Measurements from ENCODE around the gene TLCD5. TPM values are rescaled to one million over a fixed set of nuclear protein-coding genes. Genes with fewer than 3 reads are reported as not detected.
A peak's percentile ranks its signal among the peaks of the same experiment; 100 is the strongest.

The TLCD5 gene
- total RNA-seq, 1 experiment from 2014 or later: 14.8 TPM

DNA sequence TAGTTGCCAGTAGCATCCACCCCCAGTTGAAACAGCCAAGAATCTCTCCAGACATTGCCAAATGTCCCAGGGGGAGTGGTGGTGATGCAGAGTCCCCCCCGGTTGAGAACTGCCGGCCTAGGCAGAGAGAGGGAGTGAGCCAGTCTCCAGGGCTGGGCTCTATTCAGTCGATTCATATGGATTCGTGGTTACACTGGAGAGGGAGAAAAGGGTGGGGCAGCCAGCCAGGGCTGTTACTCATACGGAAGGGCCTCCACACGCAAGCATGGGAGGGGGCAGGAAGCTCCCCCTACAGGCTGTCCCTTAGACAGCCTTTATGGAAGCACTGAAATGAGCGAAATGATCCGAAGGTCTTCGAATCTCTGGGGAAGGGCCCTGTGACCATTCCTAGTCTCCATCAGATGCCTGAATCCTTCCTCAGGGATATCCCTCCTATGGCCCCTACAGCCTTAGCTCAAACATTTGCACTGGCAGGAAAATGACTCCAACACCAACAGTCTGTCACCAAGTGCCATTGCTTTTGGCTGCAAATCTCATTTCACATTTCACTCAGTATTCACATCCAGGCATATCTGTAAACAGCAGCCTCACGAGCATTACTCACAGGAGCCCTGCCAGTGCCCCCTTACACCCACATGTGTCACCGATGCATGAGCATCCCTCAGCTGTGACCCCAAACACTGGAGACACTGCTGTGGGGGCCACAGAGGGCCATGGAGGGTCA lies 18.4 kb upstream of the TLCD5 start:
- in situ Hi-C loops (cut with HindIII; ENCODE audit: low sequenced_read_pairs): no loop called here
- DNase-seq (ENCODE audit: low spot score): no peak

DNA sequence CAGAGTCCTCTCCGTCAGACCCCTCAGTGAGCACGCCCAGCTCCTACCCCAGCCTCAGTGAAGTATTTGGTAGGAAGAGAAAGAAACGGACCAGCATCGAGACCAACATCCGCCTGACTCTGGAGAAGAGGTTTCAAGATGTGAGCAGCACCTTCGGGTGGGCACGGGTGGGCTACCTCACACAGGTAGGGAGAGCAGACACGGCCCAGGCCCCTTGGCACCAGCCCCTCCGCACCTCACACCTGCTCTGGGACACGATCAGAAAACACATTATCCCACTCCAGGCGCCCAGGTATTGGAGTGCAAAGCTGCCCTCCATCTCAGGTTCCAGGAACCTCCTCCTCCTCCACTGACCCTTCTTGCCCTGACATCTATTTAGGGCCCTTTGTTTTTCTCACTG lies 17.6 kb upstream of the TLCD5 start:
- no peak for DNase-seq (ENCODE audit: low spot score)
- in situ Hi-C loops (cut with HindIII; ENCODE audit: low sequenced_read_pairs): no loop called here

DNA sequence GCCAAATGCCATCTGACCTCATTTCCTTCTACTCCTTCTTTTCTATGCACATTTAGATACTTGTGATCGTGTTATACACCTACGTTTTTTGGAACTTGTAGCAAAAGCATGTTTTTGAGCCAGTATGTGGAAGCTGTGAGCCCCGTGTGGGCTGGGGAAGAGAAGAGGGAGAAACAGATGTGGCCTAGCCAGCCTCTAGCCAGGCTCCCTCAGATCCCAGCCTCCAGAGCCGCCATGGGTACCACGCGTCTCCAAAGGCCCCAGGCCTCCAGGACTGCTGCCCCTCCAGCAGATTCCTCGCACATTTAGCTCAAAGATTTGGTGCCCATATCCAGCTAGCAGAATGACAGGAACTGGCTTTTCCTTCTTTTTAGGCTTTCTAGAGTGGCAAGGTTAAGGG lies 17.0 kb upstream of the TLCD5 start:
- in situ Hi-C loops (cut with HindIII; ENCODE audit: low sequenced_read_pairs): no loop called here
- DNase-seq (ENCODE audit: low spot score): no peak

GRCh38 chr11:120310870-120311269 lies 14.2 kb upstream of the TLCD5 start:
- in situ Hi-C loops (cut with HindIII; ENCODE audit: low sequenced_read_pairs): no loop called here
- DNase-seq (ENCODE audit: low spot score): no peak

GRCh38 chr11:120314861-120315260 lies 10.2 kb upstream of the TLCD5 start:
- in situ Hi-C loops (cut with HindIII; ENCODE audit: low sequenced_read_pairs): no loop called here
- DNase-seq (ENCODE audit: low spot score): no peak

- no peak for DNase-seq (ENCODE audit: low spot score)
- in situ Hi-C loops (cut with HindIII; ENCODE audit: low sequenced_read_pairs): no loop called here
Observed at GRCh38 chr11:120316880-120317688, 8.0 kb upstream of the TLCD5 start.

GRCh38 chr11:120317689-120318480 lies 7.2 kb upstream of the TLCD5 start:
- in situ Hi-C loops (cut with HindIII; ENCODE audit: low sequenced_read_pairs): no loop called here
- DNase-seq (ENCODE audit: low spot score): no peak

GRCh38 chr11:120318906-120319305 lies 6.2 kb upstream of the TLCD5 start:
- no peak for DNase-seq (ENCODE audit: low spot score)
- in situ Hi-C loops (cut with HindIII; ENCODE audit: low sequenced_read_pairs): no loop called here

DNA sequence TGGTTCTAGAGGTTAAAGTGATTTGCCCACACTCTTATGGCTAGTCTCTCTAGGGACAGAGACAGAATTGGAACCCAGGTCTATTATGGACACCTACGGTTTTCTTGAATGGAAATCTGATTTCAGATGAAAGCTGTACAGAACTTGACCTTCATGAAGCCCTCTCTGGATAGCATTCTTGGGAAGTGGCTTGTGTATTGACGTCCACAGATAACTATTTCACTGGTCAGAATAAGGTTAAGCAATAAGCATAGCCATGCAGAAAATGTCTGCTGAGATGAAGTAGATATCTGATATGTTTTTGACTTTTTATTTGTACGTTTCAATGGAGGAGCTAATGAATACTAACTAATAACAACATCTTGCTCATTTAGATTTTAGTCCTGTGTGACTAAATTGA lies 1.1 kb downstream of the TLCD5 start:
- no peak for DNase-seq (ENCODE audit: low spot score)

DNA sequence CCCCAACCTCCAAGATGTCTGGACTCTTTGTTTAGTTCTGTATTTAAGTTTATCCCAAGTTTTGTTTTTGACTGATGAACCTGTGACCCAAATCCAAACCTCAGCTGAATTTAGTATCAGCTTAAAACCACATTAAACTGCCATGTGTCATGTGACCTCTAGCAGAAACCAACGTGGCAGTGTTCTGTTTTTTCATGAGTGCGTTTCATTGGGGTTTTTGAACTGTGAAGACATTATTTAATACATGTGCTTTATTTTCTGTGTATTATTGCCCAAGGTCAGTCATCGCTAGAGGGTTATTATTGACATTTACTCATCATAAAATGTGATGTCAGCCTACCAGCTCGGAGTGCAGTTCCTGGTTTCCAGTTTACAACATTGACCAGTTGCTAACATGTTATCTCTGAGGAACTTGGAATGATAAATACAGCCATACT lies 1.8 kb downstream of the TLCD5 start:
- in situ Hi-C loops (cut with HindIII; ENCODE audit: low sequenced_read_pairs): no loop called here
- peak; percentile 37 for DNase-seq (ENCODE audit: low spot score)

More for the DNA sequence above, 1.1 kb downstream of the TLCD5 start:
- in situ Hi-C loops (cut with HindIII; ENCODE audit: low sequenced_read_pairs): no loop called here

DNA sequence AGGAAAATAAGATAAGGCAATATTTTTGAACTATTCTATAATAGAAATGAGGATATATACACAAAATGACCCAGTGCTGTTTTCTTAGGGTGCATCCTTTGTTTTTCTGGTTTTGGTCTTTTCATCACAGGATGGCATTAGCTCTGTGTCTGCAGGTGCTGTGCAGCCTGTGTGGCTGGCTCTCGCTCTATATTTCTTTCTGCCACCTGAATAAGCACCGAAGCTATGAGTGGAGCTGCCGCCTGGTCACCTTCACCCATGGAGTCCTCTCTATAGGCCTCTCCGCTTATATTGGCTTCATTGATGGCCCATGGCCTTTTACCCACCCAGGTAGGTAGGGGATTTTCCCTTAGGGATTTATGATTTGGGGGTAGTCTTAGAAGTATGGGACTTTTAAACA lies 2.2 kb downstream of the TLCD5 start:
- in situ Hi-C loops (cut with HindIII; ENCODE audit: low sequenced_read_pairs): no loop called here
- DNase-seq (ENCODE audit: low spot score): peak; percentile 57

DNA sequence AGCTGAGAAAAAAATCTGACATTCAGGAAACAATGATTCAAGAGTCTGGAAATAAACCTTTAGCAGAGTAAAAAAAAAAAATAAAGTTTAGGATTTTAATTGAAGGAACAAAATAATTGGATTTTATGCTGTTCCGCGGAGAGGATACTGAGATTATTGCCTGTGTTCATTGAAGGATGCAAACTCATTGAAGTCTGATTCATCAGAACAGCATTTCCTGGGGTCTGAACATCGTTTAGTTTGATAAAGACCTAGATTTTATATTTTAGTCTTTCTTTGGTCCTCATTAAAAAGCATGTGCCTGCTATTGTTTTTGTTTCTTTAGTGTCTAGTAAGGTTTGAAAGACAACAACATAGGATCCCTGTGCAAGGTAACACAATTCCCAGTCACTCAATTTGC lies 4.5 kb downstream of the TLCD5 start:
- in situ Hi-C loops (cut with HindIII; ENCODE audit: low sequenced_read_pairs): no loop called here
- no peak for DNase-seq (ENCODE audit: low spot score)

DNA sequence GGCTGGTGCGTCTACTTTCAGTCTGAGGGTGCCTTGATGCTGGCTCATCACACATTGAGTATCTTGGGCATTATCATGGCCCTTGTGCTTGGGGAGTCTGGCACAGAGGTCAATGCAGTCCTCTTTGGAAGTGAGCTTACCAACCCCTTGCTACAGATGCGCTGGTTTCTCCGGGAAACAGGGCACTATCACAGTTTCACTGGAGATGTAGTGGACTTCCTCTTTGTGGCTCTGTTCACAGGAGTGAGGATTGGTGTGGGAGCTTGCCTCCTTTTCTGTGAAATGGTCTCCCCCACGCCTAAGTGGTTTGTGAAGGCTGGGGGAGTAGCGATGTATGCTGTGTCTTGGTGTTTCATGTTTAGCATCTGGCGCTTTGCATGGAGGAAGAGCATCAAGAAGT lies 4.9 kb downstream of the TLCD5 start:
- no peak for DNase-seq (ENCODE audit: low spot score)
- in situ Hi-C loops (cut with HindIII; ENCODE audit: low sequenced_read_pairs): no loop called here

DNA sequence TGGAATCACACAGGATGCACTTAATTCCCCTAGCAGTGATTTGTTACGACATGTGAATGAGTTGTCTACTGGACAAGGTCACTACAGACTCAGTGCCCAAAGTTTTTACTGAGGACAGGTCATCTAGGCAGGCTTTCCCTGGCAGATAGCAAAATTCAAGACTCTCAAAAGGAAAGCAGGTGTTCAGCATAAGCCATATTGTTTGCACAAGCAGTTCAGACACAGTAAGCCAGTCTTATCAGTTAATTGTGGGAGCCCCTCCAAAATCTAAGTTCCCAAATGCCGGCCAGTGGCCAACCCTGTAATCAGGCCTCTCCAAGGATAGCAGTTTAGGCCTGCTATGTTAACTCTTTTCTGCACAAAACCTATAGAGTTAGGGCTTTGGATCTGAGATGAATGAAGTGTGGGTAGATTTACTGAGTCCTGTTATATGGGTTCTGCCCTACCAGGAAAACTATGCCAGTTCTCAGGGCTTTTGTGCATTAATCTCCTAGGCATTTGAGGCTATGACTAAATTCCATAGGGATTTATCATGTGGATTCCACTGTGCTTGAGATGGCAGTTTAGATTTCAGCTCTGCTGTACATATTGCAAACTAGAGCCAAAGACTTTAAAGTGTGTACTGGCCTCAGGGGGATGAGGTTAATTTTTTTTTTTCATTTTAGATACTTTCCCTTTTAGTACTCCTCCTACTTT lies 6.3 kb downstream of the TLCD5 start:
- in situ Hi-C loops (cut with HindIII; ENCODE audit: low sequenced_read_pairs): no loop called here
- no peak for DNase-seq (ENCODE audit: low spot score)

- in situ Hi-C loops (cut with HindIII; ENCODE audit: low sequenced_read_pairs): no loop called here
- DNase-seq (ENCODE audit: low spot score): no peak
Observed at GRCh38 chr11:120332822-120333716, 8.0 kb downstream of the TLCD5 start.

- DNase-seq (ENCODE audit: low spot score): no peak
- in situ Hi-C loops (cut with HindIII; ENCODE audit: low sequenced_read_pairs): no loop called here
Observed at GRCh38 chr11:120333801-120334200, 8.7 kb downstream of the TLCD5 start.

GRCh38 chr11:120334332-120334731 lies 9.2 kb downstream of the TLCD5 start:
- in situ Hi-C loops (cut with HindIII; ENCODE audit: low sequenced_read_pairs): no loop called here
- DNase-seq (ENCODE audit: low spot score): no peak

DNA sequence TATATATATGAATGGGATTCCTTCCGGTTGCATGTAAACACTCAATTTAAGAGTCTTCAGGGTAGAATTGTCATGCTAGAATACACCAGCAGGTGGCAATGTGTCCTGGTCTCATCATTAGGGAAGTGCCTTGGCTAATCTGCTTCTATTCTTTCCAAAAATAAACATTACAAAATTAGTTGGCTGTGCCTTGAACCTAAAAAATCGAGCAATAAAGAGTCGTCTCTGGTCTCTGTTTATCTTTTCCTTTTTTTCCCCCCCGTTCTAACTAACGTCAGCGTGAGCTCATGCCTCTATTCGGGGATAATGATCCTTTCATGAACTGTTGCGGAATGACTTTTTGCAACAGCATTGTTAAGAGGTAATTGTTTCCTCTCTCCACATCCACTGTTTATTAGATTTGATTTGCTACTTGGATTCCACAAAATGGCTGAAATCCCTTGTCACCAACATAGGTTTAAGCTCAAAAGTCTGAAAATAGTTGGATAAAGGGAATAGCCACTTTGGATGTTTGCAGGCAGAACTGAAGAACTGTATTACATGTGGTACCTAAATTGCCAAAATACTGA lies 9.9 kb downstream of the TLCD5 start:
- DNase-seq (ENCODE audit: low spot score): peak; percentile 91
- in situ Hi-C loops (cut with HindIII; ENCODE audit: low sequenced_read_pairs): no loop called here
